Measurements from ENCODE around the gene MAS1L. TPM values are rescaled to one million over a fixed set of nuclear protein-coding genes. Genes with fewer than 3 reads are reported as not detected.

MAS1L gene
- total RNA-seq, 1 donor from 2014 or later: not detected

GRCh38 chr6:29524444-29525310 lies 36.9 kb upstream of the MAS1L start:
- TF ChIP-seq CTCF (IDR thresholded peaks at IDR 0.05): no peak
- Mint-ChIP-seq H3K27ac (ENCODE audit: unreplicated experiment) (no peak overlapping the region), H3K4me1 (ENCODE audit: unreplicated experiment) (no peaks in the 10 kb centered on the region), H3K27me3 (ENCODE audit: unreplicated experiment) (peaks cover 6% of the 10 kb centered on the region), H3K4me3 (ENCODE audit: unreplicated experiment) (no peak overlapping the region), H3K36me3 (ENCODE audit: unreplicated experiment) (no peaks in the 10 kb centered on the region), H3K9me3 (ENCODE audit: unreplicated experiment) (peaks cover 4% of the 10 kb centered on the region)
- peak; percentile 40 for DNase-seq (ENCODE audit: extremely low spot score, unreplicated experiment)

- DNase-seq (ENCODE audit: extremely low spot score, unreplicated experiment): no peak
- Mint-ChIP-seq H3K4me3 (ENCODE audit: unreplicated experiment) (no peak overlapping the region), H3K27me3 (ENCODE audit: unreplicated experiment) (peaks cover 6% of the 10 kb centered on the region), H3K36me3 (ENCODE audit: unreplicated experiment) (no peaks in the 10 kb centered on the region), H3K27ac (ENCODE audit: unreplicated experiment) (no peak overlapping the region), H3K4me1 (ENCODE audit: unreplicated experiment) (no peaks in the 10 kb centered on the region), H3K9me3 (ENCODE audit: unreplicated experiment) (peaks cover 4% of the 10 kb centered on the region)
- TF ChIP-seq CTCF (IDR thresholded peaks at IDR 0.05): no peak
Measured at GRCh38 chr6:29524044-29524443, 36.3 kb upstream of the MAS1L start.

- no peak for DNase-seq (ENCODE audit: extremely low spot score, unreplicated experiment)
- Mint-ChIP-seq H3K27me3 (ENCODE audit: unreplicated experiment) (peaks cover 6% of the 10 kb centered on the region), H3K36me3 (ENCODE audit: unreplicated experiment) (no peaks in the 10 kb centered on the region), H3K27ac (ENCODE audit: unreplicated experiment) (no peak overlapping the region), H3K9me3 (ENCODE audit: unreplicated experiment) (peaks cover 4% of the 10 kb centered on the region), H3K4me1 (ENCODE audit: unreplicated experiment) (no peaks in the 10 kb centered on the region), H3K4me3 (ENCODE audit: unreplicated experiment) (no peak overlapping the region)
- no peak for TF ChIP-seq CTCF (IDR thresholded peaks at IDR 0.05)
Measured at GRCh38 chr6:29522227-29522626, 34.5 kb upstream of the MAS1L start.

GRCh38 chr6:29521006-29521680 lies 33.4 kb upstream of the MAS1L start:
- Mint-ChIP-seq H3K9me3 (ENCODE audit: unreplicated experiment) (peaks cover 9% of the 10 kb centered on the region), H3K4me3 (ENCODE audit: unreplicated experiment) (no peak overlapping the region), H3K27me3 (ENCODE audit: unreplicated experiment) (peaks cover 6% of the 10 kb centered on the region), H3K36me3 (ENCODE audit: unreplicated experiment) (no peaks in the 10 kb centered on the region), H3K27ac (ENCODE audit: unreplicated experiment) (no peak overlapping the region), H3K4me1 (ENCODE audit: unreplicated experiment) (no peaks in the 10 kb centered on the region)
- peak; percentile 68 for DNase-seq (ENCODE audit: extremely low spot score, unreplicated experiment)
- no peak for TF ChIP-seq CTCF (IDR thresholded peaks at IDR 0.05)

GRCh38 chr6:29520232-29520631 lies 32.5 kb upstream of the MAS1L start:
- Mint-ChIP-seq H3K27me3 (ENCODE audit: unreplicated experiment) (peaks cover 6% of the 10 kb centered on the region), H3K4me3 (ENCODE audit: unreplicated experiment) (no peak overlapping the region), H3K36me3 (ENCODE audit: unreplicated experiment) (no peaks in the 10 kb centered on the region), H3K4me1 (ENCODE audit: unreplicated experiment) (no peaks in the 10 kb centered on the region), H3K27ac (ENCODE audit: unreplicated experiment) (no peak overlapping the region), H3K9me3 (ENCODE audit: unreplicated experiment) (peaks cover 9% of the 10 kb centered on the region)
- no peak for TF ChIP-seq CTCF (IDR thresholded peaks at IDR 0.05)
- DNase-seq (ENCODE audit: extremely low spot score, unreplicated experiment): peak; percentile 51
